Fibroblast of skin of back (primary cell): ENCODE data around the gene MCM8.
"Not testable (repeated sequence)": the region's sequence is repeated elsewhere in the genome, so short reads cannot be mapped to it uniquely, and the experiment has no call there.

Source experiments
- DNase-seq: peaks from one replicate; pipeline ENCODE4 v3.0.0-alpha.2; 2013

Gene MCM8

DNA sequence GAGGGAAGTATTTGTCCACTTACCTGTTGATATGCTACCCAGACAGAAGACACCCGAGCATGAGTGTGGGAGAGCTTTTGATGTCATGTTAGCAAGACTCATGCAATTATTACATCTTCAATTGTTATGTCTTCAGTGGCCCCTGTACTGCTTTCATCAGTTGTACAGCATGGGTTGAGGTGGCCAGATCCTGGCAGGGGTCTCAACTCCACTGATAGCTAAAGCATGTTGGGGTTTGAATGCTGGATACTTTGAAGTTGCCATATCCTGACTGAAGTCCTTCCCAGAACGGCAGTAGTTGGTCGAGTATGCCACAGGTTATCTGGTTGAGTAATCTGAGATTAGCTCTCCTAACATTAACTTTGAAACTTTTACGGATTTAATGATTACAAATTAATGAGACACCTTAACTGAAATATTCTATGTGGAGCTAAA, 56.7 kb downstream of the MCM8 start:
- DNase-seq: no peak

DNA sequence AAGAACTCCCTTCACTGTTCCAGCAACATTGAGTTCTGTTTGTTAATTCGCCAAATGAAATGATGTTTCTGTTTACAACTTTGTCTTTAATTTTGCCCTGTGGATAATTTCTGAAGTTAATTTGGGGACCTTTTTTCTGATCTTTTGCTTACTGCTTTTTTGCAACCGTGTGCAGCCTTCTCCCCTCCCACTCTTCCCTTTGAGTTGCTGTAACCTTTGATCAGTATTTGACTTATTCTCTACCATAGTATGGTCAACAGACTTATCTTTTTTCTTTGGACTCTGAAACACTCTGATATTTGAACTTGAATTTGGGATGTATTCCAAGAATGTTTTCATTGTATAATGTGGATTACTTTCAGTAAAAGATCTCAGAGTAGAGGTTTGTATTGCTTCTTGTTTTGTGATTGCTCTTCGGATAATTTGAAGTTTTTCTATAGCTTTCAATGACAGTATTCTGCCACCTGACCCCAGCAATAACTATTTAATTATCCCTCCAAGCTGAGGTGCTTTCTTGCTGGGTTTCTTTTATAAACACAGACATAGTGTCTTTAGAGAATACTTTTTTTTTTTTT, 57.2 kb downstream of the MCM8 start:
- no peak for DNase-seq

DNA sequence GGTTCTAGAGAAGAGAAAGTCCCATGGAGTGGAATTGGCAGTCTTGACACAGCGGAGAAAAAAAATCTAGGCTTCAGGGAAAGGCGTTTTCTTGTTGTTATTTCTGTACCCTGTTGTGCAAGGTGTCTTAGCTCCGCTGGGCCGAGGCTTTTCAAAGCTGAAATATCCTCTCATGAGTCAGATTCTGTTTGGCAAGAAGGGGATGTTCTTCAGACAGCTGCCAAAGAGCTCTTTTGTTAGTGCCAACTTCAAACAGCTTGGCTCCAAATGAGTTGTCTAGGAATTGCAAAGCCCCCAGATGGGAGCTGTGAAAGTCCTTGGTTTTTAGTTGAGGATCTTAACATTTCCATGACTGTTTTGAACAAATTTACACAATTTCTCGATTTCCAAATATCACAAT, 57.8 kb downstream of the MCM8 start:
- peak; percentile 51 for DNase-seq

DNA sequence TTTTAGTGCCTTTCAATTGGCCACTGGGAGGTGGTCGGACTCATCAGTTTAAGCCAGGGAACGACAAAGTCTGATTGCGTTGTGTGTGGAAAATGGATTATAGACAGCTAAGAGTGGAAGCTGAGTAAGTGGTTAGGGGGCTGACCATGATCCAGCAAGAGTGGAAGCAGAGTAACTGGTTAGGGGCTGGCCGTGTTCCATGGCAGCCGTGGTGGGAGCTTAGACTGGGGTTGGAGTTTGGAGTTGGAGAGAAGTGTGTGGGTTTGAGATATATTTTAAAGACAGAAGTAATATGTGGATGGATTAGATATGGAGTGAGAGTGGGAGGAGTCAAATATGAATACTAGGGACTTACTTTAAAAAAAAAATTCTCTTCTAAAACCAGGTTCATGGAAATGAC, 61.7 kb downstream of the MCM8 start:
- DNase-seq: no peak

DNA sequence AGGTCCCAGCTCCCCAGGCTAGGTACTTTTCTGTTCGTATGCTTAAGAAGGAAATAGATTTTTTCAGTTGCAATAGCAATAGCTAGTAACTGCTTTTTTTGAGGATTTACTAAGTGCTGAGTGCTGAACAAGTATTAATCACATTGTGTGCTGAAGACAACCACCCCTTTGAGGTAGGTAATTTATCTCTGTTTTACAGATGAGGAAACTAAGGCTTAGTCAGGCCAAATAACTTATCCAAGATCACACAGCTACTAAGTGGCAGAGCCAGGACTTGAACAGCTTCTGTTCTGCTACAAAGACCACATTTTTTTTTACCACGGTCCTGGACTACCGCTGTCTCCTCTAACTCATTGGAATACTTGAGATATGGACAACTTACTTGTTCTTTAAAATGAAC, 63.6 kb downstream of the MCM8 start:
- no peak for DNase-seq

DNA sequence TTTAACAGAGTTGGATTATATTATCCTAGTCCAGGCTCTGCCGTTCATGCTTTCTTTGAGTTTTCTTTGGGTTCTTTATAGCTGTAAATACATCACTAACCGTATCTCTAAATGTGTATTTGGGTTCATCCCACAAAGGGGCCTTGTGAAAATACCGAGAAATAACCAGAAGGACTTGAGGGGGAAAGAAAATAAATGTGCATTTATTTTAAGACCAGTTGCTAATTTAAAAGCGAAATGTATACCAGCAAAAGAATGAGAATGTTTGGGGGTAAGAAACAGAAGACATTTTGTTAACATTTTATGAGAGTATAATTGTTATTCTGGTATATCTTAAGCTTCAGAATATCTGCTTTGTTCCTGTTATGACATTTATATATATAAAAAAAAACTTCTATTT, 64.5 kb downstream of the MCM8 start:
- DNase-seq: no peak

DNA sequence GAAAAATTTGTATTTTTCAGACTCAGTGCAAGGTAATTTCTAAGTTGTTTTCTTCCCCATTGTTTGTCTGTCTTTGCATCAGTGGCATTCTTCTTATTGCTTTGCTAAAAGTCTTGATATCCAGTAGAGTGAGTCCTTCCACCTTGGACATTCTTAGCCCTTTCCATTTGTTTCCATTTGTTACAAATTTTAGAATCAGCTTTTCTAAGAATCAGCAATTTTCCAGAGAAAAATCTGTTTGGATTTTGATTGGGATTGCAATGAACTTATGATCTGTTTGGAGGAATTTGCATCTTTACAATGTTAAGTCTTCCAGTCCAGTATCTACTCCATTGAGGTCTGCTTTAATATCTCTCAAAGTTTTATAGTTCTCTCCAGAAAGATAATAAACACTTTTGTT, 67.0 kb downstream of the MCM8 start:
- DNase-seq: no peak

DNA sequence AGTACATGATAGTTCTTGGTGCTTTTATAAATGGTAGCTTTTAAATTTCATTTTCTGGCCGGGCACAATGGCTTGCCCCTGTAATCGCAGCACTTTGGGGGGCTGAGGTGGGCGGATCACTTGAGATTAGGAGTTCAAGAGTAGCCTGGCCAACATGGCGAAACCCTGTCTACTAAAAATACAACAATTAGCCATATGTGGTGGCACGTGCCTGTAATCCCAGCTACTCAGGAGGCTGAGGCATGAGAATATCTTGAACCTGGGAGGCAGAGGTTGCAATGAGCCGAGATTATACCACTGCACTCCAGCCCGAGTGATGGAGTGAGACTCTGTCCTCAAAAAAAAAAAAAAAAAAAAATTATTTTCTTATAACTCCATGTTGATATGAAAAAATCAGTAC, 67.4 kb downstream of the MCM8 start:
- DNase-seq: no peak

DNA sequence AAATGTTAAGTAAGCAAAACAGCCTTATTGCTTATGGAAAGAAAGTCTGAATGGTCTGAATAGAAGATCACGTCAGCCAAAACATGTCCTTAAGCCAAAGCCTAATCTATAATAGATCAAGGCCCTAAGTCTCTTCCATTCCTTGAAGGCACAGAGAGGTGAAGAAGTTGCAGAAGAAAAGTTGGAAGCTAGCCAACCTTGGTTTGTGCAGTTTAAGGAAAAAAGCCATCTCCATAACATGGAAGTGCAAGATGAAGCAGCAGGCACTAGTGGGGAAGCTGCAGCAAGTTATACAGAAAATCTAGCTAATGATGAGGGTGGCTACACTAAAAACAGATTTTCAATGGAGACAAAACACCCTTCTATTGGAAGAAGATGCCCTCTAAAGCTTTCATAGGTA, 74.3 kb downstream of the MCM8 start:
- no peak for DNase-seq

DNA sequence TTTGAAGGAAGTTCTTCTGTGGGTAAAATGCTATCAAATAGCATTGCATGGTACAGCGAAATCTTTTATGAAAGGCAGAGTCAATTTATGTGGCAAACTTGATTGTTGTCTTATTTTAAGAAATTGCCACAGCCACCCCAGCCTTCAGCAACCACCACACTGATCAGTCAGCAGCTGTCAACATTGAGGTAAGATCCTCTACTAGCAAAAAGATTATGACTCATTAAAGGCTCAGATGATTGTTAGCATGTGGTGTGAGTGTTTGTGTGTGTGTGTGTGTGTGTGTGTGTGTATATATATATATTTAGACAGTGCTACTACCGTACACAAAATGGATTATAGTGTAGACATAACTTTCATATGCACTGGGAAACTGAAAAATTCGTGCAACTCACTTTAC, 75.6 kb downstream of the MCM8 start:
- DNase-seq: no peak

DNA sequence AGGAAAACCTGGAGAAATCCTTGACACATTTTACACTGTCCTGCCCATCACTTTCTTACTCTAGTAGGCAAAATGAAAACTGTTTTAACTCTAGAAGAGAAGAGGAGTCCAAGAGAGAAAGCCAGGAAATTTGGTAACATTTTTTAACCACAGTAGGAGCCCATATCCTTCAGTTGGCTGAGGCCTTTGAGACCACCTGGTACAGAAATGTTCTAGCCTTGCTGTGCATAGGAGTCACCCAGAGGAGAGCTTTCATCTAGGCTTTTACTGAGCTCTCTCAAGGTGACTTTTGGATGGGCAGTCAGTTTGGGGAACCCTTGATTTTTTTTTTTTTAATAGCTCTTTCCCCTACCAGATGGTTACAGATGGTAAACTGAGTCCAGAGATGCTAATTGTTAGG, 78.4 kb downstream of the MCM8 start:
- no peak for DNase-seq

DNA sequence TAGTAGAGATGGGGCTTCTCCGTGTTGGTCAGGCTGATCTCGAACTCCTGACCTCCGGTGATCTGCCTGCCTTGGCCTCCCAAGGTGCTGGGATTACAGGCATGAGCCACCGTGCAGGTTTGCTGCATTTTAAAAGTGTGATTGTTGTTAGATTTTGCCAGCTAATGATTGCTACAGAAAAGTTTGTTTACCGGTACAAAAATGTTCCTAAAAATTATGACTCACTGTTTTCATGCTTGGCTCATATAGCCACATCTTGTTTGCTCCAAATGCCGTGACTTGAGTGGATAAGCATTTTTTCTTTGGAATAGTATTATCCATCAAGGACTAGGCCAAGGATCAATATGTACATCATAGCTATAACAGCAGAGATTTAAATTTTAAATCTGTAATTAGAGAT, 79.1 kb downstream of the MCM8 start:
- no peak for DNase-seq

DNA sequence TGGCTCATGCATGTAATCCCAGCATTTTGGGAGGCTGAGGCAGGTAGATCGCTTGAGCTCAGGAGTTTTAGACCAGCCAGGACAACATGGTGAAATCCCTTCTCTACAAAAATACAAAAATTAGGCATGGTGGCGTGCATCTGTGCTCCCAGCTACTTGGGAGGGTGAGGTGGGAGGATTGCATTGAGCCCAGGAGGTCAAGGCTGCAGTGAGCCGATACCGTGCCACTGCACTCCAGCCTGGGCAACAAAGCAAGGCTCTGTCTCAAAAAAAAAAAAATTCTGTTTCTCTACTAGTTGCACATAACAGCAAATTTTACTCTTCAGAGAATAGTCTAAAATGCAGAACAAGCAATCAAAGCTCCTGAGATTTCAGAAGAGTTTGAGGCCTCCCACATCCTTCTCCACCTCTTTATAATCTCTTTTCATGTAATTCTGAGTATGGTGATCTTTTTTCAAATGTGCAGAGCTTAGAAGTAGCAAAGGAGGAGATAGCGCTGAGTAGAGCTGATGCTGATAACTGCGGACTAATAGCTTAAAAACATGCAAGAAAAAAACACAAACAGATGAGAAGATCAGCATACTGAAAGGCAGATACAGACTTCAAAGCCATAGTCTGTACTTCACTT, 80.1 kb downstream of the MCM8 start:
- no peak for DNase-seq

DNA sequence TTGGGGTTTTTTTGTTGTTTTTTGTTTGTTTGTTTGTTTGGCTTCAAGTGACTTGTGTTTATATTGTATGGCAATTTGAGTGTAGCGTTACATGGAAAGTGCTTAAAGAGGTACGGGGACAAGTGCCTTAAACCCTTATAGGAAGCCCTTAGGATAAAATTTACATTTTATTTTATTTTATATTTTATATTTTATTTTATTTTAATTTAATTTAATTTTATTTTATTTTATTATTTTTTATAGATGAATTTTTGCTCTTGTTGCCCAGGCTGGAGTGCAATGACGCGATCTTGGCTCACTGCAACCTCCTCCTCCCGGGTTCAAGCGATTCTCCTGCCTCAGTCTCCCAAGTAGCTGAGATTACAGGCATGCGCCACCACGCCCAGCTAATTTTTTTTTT, 82.5 kb downstream of the MCM8 start:
- DNase-seq: not testable (repeated sequence)

DNA sequence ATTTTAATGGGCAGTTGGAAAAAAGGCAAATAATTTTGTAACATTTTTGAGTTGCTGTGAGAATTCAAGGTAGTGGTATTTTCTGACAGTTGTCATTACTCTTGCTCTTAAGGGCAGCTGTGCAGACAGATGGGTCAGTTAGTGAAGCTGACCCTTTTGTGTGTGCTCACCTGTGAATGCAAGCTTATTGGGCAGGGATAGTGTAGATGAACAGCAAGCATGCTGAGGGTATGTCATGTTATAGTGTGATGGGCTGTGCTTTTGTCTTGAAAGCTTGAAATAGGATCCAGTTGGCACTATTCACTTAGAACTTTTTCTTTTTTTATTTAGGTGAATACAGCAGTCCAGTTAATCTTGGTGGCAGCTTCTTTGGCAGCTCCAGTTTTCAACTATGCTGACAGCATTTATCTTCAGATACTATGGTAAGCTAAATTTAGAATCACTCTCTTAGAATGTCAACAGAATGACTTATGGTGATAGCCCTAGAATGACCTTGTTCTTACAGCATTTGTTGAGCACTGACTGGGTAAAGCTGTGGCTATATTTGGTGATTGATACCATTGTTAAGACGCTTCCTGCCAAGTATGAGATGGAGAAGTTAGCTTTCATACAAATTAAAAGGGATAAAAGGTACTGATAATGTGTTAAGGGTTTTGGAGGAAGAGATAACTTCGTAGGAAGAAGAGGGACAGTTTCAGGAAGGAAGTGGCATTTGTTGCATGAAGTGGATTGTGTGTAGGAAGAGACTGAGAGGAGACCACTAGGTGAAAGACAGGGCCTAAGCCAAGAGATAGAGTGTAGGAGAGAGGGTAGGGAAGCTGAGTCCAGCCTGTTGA, 83.9 kb downstream of the MCM8 start:
- DNase-seq: peak; percentile 59

DNA sequence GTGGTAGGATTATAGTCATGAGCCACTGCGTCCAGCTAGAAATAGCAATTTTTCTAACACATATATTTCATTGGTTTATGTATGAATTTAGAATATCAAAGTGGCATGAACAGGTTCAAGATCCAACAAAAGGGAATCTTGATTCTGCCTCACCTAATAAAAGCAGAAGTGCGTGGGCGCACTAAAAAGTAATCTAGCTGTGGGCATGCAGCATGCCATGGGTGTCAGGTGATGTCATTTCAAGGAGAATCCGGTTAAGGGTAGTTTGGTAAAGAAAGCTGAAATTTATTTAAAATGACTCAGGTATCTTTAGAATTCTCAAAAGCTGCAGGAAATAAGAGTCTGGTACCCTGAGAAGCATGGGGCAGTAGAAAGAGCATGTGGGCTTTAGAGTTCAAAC, 85.8 kb downstream of the MCM8 start:
- no peak for DNase-seq

DNA sequence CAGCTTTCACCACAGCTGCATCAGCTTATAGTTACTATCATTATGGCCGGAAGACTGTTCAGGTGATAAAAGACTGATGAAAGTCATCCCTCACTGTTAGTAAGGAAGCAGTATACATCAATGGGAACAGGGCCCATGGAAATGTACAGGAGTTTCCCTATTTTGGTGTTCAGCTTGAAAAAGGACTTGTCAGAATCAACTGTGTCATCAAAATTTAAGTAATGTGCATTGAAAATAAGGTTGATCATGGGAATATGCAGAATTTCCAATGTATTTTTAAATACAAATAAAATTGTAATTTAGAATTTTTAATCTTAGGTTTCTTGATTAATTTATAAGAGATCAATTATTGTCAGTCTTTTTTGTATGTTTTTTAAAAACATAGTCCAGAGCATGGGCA, 86.6 kb downstream of the MCM8 start:
- no peak for DNase-seq

DNA sequence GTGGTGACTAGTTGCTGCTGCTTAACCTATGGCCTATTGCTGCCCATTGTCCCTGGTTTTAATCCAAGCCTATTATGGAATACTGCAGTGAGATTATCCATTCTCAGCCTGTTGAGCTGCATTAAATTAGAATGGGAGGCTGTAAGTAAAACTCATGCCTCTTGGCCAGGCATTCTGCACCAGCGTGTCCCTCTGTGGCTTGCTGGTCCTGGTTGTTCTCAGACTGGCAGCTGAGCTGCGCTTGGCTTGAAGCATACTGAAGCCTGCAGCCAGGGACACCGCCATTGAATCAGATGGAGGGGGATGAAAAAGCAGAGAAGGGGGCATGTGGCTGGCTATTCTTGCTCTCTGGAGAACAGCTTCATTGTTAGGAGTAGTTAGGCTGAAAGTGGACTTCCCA, 87.8 kb downstream of the MCM8 start:
- no peak for DNase-seq

DNA sequence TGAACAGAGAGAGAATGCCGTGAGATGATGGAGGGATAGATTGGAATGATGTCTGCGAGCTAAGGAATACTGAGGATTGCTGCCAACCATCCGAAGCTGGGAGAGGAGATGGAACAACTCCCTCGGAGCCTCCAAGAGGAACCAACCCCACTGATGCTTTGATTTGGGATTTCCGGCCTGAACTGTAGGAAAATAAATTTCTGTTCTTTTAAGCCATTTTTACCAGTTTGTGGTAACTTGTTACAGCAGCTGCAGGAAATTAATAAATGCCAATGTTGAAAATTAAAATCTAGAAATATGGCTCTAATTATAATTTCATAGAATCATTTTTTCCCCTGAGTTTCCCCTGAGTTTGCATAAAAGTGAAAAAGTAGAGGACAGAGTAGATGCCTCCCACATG, 89.3 kb downstream of the MCM8 start:
- DNase-seq: no peak

DNA sequence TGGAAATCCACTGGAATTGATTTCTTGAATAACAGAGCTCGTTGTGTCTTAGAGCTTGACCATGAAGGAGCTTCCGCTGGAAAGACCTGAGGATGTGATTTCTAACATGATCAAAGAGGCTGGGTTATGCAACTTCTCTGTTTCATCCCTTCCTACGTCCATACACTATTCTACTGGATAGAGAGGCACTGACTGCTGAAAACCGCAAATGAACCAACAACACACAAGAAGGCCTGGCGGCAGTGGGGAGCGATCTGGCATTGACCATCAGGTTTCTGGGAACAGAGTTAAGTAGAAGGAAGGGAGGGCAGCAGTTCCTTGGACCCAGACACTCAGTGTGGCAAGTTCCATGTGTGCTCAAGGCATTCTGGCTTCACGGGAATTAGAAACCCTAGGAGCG, 90.1 kb downstream of the MCM8 start:
- DNase-seq: no peak

DNA sequence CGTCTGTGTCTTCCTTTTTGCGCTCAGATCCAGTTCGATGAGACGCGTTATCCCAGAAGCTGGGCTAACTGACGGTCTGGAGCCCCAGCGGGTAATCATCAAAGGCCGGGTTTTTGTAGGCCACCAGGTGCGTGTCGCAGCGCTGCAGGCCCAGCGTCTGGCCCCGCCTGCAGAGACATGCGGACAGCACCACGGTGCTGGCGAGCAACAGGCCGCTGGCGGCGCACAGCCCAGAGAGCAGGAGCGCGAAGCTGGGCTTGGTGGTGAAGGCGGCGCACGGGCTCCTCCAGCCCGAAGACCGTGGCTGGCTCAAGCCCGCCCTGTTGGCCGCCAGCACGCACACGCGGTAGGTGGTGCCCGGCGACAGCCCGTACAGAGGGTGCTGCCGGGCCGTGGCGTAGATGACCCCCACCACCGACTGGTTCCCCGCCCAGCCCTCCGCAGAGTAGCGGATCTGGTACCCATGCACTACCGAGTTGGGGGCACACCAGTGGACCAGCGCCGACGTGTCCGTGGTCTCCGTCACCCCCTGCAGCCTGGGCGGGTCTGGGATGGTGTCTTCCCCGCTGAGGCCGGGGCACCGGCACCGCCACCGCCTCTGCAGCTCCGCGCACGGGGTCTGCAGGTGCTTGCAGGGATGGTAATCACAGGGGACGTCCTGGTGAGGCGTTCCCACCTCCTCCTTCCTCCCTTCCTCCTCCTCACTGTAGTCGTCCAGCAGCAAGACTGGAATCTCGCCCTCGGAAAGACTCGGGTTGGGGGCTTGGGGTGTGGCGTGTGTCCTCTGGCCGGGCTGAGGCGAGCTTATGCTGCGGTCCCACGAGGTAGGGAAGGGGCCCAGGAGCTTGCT, 90.7 kb downstream of the MCM8 start:
- DNase-seq: no peak

DNA sequence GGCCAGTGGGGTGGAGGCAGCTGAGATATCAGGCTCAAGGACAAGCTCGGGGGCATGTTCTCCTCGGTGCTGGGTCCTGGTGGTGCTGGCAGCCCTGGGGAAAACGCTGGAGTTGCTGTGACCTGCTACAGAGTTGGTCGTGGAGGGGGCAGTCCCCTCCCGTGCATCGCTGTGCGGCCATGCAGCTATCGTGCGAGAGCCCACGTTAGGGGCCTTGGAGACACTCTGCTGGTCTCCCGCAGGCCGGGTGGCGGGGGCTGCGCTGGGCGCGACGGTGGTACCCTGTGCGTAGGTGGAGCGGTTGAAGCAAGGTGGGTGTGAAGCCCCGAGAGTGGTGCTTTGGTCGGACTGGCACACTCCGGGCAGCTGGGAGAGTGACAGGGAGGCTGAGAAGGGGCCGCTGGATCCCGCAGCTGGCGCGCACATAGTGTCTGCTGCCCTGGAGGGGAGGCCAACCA, 91.4 kb downstream of the MCM8 start:
- DNase-seq: no peak

DNA sequence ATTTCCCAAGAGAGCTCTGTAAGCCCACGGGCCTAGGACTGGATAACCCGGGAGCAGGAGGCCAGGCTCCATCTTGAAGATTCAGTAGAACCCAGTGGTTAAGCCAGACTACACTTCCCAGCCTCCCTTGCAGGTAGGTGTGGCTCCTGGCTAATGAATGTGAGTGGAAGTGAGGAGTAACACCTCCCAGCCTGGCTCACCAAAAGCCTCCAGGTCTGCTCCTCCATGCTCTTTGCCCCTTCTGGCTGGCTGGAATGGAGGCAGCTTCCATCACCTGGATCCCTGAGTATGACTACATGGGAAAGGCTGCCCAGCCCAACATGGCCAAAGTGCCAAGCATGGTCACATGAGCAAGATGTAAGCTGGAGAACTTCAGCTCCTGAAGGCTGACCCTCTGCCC, 93.7 kb downstream of the MCM8 start:
- DNase-seq: no peak
